ENCODE measurements around the gene ANOS1.

GRCh38 chrX:8675006-8675630 lies 56.8 kb downstream of the ANOS1 start:
- TF ChIP-seq ATF3 (IDR thresholded peaks at IDR 0.05; ENCODE audit: insufficient read depth, low read depth, low read length) (no peak), MAFK (IDR thresholded peaks at IDR 0.05; ENCODE audit: low read depth, low read length) (no peak)
